Natural killer cell (primary cell): ENCODE results near the gene CRACR2A. TPM values are rescaled to one million over a fixed set of nuclear protein-coding genes. Genes with fewer than 3 reads are reported as not detected.

Experiments used
- ATAC-seq, 3 donors: fragments of 150-1000 bp in 2 of 3; fragments of 200-7000 bp in 1 of 3; cut with Tn5 transposase; 1 replicate in 1 of 3; 2 replicates in 2 of 3; pipeline ENCODE4 v1.10.0; 2021; ENCODE audit warnings: mild to moderate bottlenecking in 2 of 3, moderate library complexity in 2 of 3
- DNase-seq, 2 donors: peaks; one replicate each; pipeline versions ENCODE4 v3.0.0 to v3.0.0-alpha.2; 2013 to 2021; ENCODE audit warnings: mixed read lengths in 1 of 2
- H3K27ac ChIP-seq: one replicate; pipeline ENCODE4 v1.5.1; 2013; ENCODE audit warnings: mild to moderate bottlenecking, low read length
- H3K27me3 ChIP-seq: one replicate; pipeline ENCODE4 v1.6.1; 2013; ENCODE audit warnings: low read length; ENCODE audit not compliant: control insufficient read depth, insufficient read depth
- H3K36me3 ChIP-seq: one replicate; pipeline ENCODE4 v1.6.1; 2013; ENCODE audit warnings: low read length; ENCODE audit not compliant: control insufficient read depth, insufficient read depth
- H3K4me1 ChIP-seq: one replicate; pipeline ENCODE4 v1.6.1; 2013; ENCODE audit warnings: low read length; ENCODE audit not compliant: control insufficient read depth, insufficient read depth
- H3K4me3 ChIP-seq: one replicate; pipeline ENCODE4 v1.5.1; 2013; ENCODE audit warnings: low read length
- H3K9me3 ChIP-seq: one replicate; pipeline ENCODE4 v1.6.1; 2013; ENCODE audit warnings: low read length; ENCODE audit not compliant: control insufficient read depth, insufficient read depth
- H3K27ac Mint-ChIP-seq, 2 donors: one replicate each; pipeline ENCODE4 v1.8.0; 2022; ENCODE audit warnings: mild to moderate bottlenecking in 2 of 2, mixed read lengths in 2 of 2, moderate library complexity in 1 of 2
- H3K27me3 Mint-ChIP-seq, 2 donors: one replicate each; pipeline ENCODE4 v1.8.0; 2022; ENCODE audit warnings: low read depth in 2 of 2, mixed read lengths in 2 of 2
- H3K36me3 Mint-ChIP-seq: one replicate; pipeline ENCODE4 v1.8.0; 2022; ENCODE audit warnings: mixed read lengths
- H3K4me1 Mint-ChIP-seq, 2 donors: one replicate each; pipeline ENCODE4 v1.8.0; 2022; ENCODE audit warnings: mixed read lengths in 2 of 2
- H3K4me3 Mint-ChIP-seq: one replicate; pipeline ENCODE4 v1.8.0; 2022; ENCODE audit warnings: mild to moderate bottlenecking, moderate library complexity, mixed read lengths
- H3K9me3 Mint-ChIP-seq, 2 donors: one replicate each; pipeline ENCODE4 v1.8.0; 2022; ENCODE audit warnings: mixed read lengths in 2 of 2
- WGBS: methylation state at CpG from one replicate; pipeline ENCODE4 v1.1.7; 2013; ENCODE audit warnings: missing lambda C conversion rate; ENCODE audit not compliant: insufficient coverage; 5-methylcytosine and 5-hydroxymethylcytosine counted together
- intact Hi-C: fragments of 100-400 bp; cut with micrococcal nuclease; formaldehyde crosslinking; loops from one replicate; pipeline ENCODE4 v1.14.2; 2022
- total RNA-seq, 4 donors: library from RNA; stranded (reverse); fragments of 120-200 nt in 1 of 4; gene quantifications; one replicate each; pipeline versions ENCODE4 v1.2.3 to v1.2.4, GENCODE V29; 2013 to 2022
- TF ChIP-seq, protein P1 (sequence below): fragments of 200-600 bp; IDR thresholded peaks from one replicate; pipeline ENCODE4 v1.8.0; 2022; ENCODE audit warnings: antibody characterized with exemption

The CRACR2A gene
- total RNA-seq, 3 donors from 2014 or later (not counting 1 experiment from before 2014, with no cell fraction given) = 59.8 to 94.4 (median 80.5) TPM

DNA sequence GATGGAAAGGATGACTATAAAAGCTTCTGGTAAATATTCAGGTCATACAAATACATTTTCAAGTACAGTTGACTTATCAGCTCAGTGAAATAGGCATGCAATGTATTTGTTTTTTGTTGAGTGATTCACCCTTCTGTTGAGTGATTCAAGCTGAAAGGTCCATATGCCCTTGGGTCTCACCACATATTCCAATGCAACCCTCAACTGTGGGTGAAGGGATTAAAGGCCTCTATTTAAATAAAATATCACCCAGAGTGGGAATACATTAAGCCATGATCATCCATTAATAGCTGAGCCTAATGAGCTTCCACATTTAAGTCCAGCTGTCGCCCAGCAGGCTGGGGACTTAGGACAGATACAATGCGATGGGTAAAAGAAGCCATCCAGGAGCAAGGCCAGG is 120.2 kb downstream of the CRACR2A start:
- ATAC-seq = no peak
- Histone ChIP-seq H3K36me3 (peaks cover 64% of the 10 kb centered on the region), H3K9me3 (no peaks in the 10 kb centered on the region), H3K27me3 (no peaks in the 10 kb centered on the region), H3K27ac (no peak overlapping the region), H3K4me3 (no peak overlapping the region), H3K4me1 (peaks cover 2% of the 10 kb centered on the region)
- Mint-ChIP-seq H3K9me3 (no peaks in the 10 kb centered on the region), H3K4me1 (peaks cover 13 to 14% of the 10 kb centered on the region in 2 donors), H3K36me3 (peaks cover 11% of the 10 kb centered on the region), H3K27me3 (no peaks in the 10 kb centered on the region), H3K4me3 (no peak overlapping the region), H3K27ac (peak overlapping the region; percentile 20 to 60)
- WGBS = 92% methylated on average over 2 of the region's 2 CpGs
- intact Hi-C loops = no loop called here
- TF ChIP-seq, protein P1, sequence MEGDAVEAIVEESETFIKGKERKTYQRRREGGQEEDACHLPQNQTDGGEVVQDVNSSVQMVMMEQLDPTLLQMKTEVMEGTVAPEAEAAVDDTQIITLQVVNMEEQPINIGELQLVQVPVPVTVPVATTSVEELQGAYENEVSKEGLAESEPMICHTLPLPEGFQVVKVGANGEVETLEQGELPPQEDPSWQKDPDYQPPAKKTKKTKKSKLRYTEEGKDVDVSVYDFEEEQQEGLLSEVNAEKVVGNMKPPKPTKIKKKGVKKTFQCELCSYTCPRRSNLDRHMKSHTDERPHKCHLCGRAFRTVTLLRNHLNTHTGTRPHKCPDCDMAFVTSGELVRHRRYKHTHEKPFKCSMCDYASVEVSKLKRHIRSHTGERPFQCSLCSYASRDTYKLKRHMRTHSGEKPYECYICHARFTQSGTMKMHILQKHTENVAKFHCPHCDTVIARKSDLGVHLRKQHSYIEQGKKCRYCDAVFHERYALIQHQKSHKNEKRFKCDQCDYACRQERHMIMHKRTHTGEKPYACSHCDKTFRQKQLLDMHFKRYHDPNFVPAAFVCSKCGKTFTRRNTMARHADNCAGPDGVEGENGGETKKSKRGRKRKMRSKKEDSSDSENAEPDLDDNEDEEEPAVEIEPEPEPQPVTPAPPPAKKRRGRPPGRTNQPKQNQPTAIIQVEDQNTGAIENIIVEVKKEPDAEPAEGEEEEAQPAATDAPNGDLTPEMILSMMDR = no peak
- DNase-seq = no peak

DNA sequence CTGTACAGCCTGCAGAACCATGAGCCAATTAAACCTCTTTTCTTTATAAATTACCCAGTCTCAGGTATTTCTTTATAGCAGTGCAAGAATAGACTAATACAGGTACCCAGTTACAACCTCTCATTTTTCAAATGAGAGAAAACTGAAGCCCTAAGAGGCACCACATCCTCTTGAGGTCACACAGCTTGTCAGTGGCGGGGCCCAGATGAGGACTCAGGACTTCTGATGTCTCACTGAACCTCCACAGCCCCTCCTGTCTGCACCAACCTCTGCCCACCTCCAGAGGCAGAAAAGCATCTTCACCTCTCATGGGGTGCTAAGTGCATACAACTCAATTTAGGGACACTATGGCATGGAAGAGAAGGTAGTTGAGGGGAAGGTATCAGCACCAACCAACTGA is 120.7 kb downstream of the CRACR2A start:
- Histone ChIP-seq H3K4me3 (no peak overlapping the region), H3K9me3 (no peaks in the 10 kb centered on the region), H3K36me3 (peaks cover 63% of the 10 kb centered on the region), H3K27me3 (no peaks in the 10 kb centered on the region), H3K27ac (no peak overlapping the region), H3K4me1 (peaks cover 2% of the 10 kb centered on the region)
- intact Hi-C loops = no loop called here
- DNase-seq (no peak), ATAC-seq (peak in 1 of 3 donors; percentile 72)
- Mint-ChIP-seq H3K4me1 (peaks cover 13 to 14% of the 10 kb centered on the region in 2 donors), H3K4me3 (no peak overlapping the region), H3K36me3 (peaks cover 7% of the 10 kb centered on the region), H3K9me3 (no peaks in the 10 kb centered on the region), H3K27ac (peak overlapping the region; percentile 20 to 60), H3K27me3 (no peaks in the 10 kb centered on the region)
- TF ChIP-seq, protein P1 = no peak
- WGBS = 54% methylated on average over 1 of the region's 1 CpG

DNA sequence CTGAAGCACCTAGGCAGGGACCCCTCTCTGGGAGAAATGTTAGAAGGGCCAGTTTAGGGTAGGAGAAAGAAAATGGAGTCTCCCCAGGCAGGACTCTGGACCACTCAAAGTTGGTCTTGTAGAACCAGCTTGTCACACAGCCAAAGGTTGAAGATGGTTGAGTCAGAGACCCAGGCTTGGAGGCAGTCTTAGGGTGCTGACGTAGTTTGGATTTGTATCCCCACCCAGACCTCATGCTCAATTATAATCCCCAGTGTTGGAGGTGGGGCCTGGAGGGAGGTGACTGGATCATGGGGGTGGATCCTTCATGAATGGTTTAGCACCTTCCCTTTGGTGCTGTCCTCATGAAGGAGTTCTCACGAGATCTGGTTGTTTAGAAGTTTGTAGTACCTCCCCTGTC is 121.2 kb downstream of the CRACR2A start:
- Histone ChIP-seq H3K9me3 (no peaks in the 10 kb centered on the region), H3K27ac (no peak overlapping the region), H3K4me1 (peaks cover 2% of the 10 kb centered on the region), H3K27me3 (no peaks in the 10 kb centered on the region), H3K4me3 (no peak overlapping the region), H3K36me3 (peaks cover 63% of the 10 kb centered on the region)
- 83% methylated on average over 1 of the region's 2 CpGs for WGBS
- Mint-ChIP-seq H3K27me3 (no peaks in the 10 kb centered on the region), H3K27ac (peak overlapping the region; percentile 20 to 60), H3K4me1 (peaks cover 13 to 14% of the 10 kb centered on the region in 2 donors), H3K36me3 (peaks cover 2% of the 10 kb centered on the region), H3K9me3 (no peaks in the 10 kb centered on the region), H3K4me3 (no peak overlapping the region)
- intact Hi-C loops = no loop called here
- ATAC-seq = no peak
- no peak for DNase-seq
- TF ChIP-seq, protein P1 = no peak

DNA sequence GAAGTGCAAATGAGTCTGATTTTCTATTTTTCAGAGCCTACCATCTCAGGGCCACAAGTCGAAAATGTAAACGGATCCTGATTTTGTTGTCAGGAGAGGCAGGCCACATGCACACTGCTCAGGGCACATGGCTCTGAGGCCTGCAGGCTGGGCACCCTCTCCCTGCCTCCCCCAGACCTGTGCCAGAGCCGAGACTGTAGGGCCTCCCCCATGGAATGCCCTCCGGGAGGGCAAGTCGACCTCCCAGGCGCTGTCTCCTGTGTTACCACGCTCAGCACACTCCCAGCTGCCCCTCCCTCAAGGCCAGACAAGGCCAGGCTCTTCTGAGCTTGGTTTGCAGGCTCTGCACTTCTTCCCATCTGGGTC is 121.7 kb downstream of the CRACR2A start:
- TF ChIP-seq, protein P1 = no peak
- Mint-ChIP-seq H3K36me3 (peaks cover 4% of the 10 kb centered on the region), H3K9me3 (no peaks in the 10 kb centered on the region), H3K4me1 (peaks cover 13 to 14% of the 10 kb centered on the region in 2 donors), H3K27ac (no peak overlapping the region), H3K4me3 (no peak overlapping the region), H3K27me3 (no peaks in the 10 kb centered on the region)
- WGBS = 94% methylated on average over 7 of the region's 7 CpGs
- Histone ChIP-seq H3K27me3 (no peaks in the 10 kb centered on the region), H3K4me3 (no peak overlapping the region), H3K27ac (no peak overlapping the region), H3K36me3 (peaks cover 61% of the 10 kb centered on the region), H3K4me1 (peaks cover 2% of the 10 kb centered on the region), H3K9me3 (no peaks in the 10 kb centered on the region)
- no peak for DNase-seq
- ATAC-seq = no peak
- intact Hi-C loops = no loop called here
